Ammon's horn (tissue), 1 donor: ENCODE data around the gene B9D2.

Source experiments
- DNase-seq: peaks from one replicate; pipeline ENCODE4 v3.0.0-alpha.2; 2016; ENCODE audit warnings: low spot score

Gene B9D2

GRCh38 chr19:41327576-41328156, 36.3 kb downstream of the B9D2 start:
- peak; percentile 67 for DNase-seq

GRCh38 chr19:41327076-41327575, 36.8 kb downstream of the B9D2 start:
- DNase-seq, result peak; percentile 43

GRCh38 chr19:41325947-41326706, 37.8 kb downstream of the B9D2 start:
- peak; percentile 47 for DNase-seq

GRCh38 chr19:41325640-41325946, 38.4 kb downstream of the B9D2 start:
- no peak for DNase-seq

- peak; percentile 23 for DNase-seq
Measured at GRCh38 chr19:41324921-41325639, 38.9 kb downstream of the B9D2 start.

GRCh38 chr19:41324231-41324702, 39.7 kb downstream of the B9D2 start:
- peak; percentile 51 for DNase-seq

GRCh38 chr19:41323430-41324125, 40.4 kb downstream of the B9D2 start:
- peak; percentile 22 for DNase-seq

- DNase-seq, result no peak
Measured at GRCh38 chr19:41323023-41323422, 40.9 kb downstream of the B9D2 start.

- no peak for DNase-seq
Measured at GRCh38 chr19:41322451-41322850, 41.5 kb downstream of the B9D2 start.

- DNase-seq, result no peak
Measured at GRCh38 chr19:41321600-41322270, 42.2 kb downstream of the B9D2 start.

- DNase-seq, result no peak
Measured at GRCh38 chr19:41321204-41321599, 42.7 kb downstream of the B9D2 start.

- no peak for DNase-seq
Measured at GRCh38 chr19:41320568-41320967, 43.4 kb downstream of the B9D2 start.

- DNase-seq, result no peak
Measured at GRCh38 chr19:41320185-41320518, 43.8 kb downstream of the B9D2 start.

GRCh38 chr19:41319500-41320184, 44.3 kb downstream of the B9D2 start:
- DNase-seq, result no peak

- no peak for DNase-seq
Measured at GRCh38 chr19:41318696-41319499, 45.1 kb downstream of the B9D2 start.

GRCh38 chr19:41316306-41316920, 47.5 kb downstream of the B9D2 start:
- no peak for DNase-seq

GRCh38 chr19:41311613-41312012, 52.3 kb downstream of the B9D2 start:
- DNase-seq, result no peak

GRCh38 chr19:41311072-41311471, 52.9 kb downstream of the B9D2 start:
- no peak for DNase-seq

- peak; percentile 91 for DNase-seq
Measured at GRCh38 chr19:41310033-41310831, 53.7 kb downstream of the B9D2 start, which contains the start of gene CCDC97. Gene CCDC97, plus strand, starts transcription at chr19:41310172. Its CDS starts 139 bp downstream, at chr19:41310311.
